Body of pancreas (tissue), 4 donors: ENCODE results near the gene ESRRB. TPM values are rescaled to one million over a fixed set of nuclear protein-coding genes. Genes with fewer than 3 reads are reported as not detected.

Experiments used
- ATAC-seq: fragments of 150-250 bp; one replicate; pipeline ENCODE4 v1.9.1; 2016
- DNase-seq, 4 donors: peaks; one replicate each; pipeline ENCODE4 v3.0.0-alpha.2; 2019
- H3K27ac ChIP-seq, 4 donors: fragments of 200-600 bp; sonication (generic); 1 replicate in 3 of 4; 2 replicates in 1 of 4; pipeline versions ENCODE4 v1.5.1 to v1.6.1; 2016 to 2019; ENCODE audit warnings: mild to moderate bottlenecking in 1 of 4, mixed read lengths in 1 of 4, moderate library complexity in 1 of 4
- H3K27me3 ChIP-seq, 2 donors: fragments of 200-600 bp; sonication (generic); one replicate each; pipeline ENCODE4 v1.6.0; 2016; ENCODE audit warnings: mild to moderate bottlenecking in 1 of 2
- H3K36me3 ChIP-seq, 2 donors: fragments of 200-600 bp; sonication (generic); replicated peaks in 1 of 2; 2 replicates each; pipeline ENCODE4 v1.5.1; 2016; ENCODE audit warnings: low read depth in 2 of 2; ENCODE audit not compliant: insufficient read depth in 1 of 2
- H3K4me1 ChIP-seq: fragments of 200-600 bp; sonication (generic); one replicate; pipeline ENCODE4 v1.6.0; 2016
- H3K4me3 ChIP-seq, 2 donors: fragments of 200-600 bp; sonication (generic); 1 replicate in 1 of 2; 2 replicates in 1 of 2; pipeline ENCODE4 v1.5.1; 2016 to 2019
- H3K9me3 ChIP-seq, 3 donors: fragments of 200-600 bp; sonication (generic); 1 replicate in 2 of 3; 2 replicates in 1 of 3; pipeline ENCODE4 v1.5.1; 2016
- POLR2A ChIP-seq, 3 donors: fragments of 450-650 bp; IDR thresholded peaks; one replicate each; pipeline ENCODE4 v1.6.1; 2016; ENCODE audit warnings: antibody characterized with exemption in 3 of 3, mild to moderate bottlenecking in 2 of 3
- WGBS, 2 donors: methylation state at CpG; one replicate each; pipeline ENCODE4 v1.1.5; 2017; 5-methylcytosine and 5-hydroxymethylcytosine counted together
- intact Hi-C: fragments of 100-400 bp; cut with DNase I; formaldehyde crosslinking; loops from one replicate; pipeline ENCODE4 v1.15.1; 2023
- total RNA-seq, 2 donors: library from RNA; depleted of rRNA; stranded (reverse); fragments of >200 nt; gene quantifications; one replicate each; pipeline ENCODE4 v1.1.0, GENCODE V29; 2016
- TF ChIP-seq, protein P1 (sequence below), 7 experiments: fragments of 450-650 bp in 4 of 7; fragments of 200-600 bp in 3 of 7; sonication (generic) in 3 of 7; IDR thresholded peaks; one replicate each; pipeline ENCODE4 v1.5.1; 2016 to 2019; ENCODE audit warnings: antibody characterized with exemption in 7 of 7

ESRRB gene
- total RNA-seq, 2 donors from 2014 or later, result not detected

DNA sequence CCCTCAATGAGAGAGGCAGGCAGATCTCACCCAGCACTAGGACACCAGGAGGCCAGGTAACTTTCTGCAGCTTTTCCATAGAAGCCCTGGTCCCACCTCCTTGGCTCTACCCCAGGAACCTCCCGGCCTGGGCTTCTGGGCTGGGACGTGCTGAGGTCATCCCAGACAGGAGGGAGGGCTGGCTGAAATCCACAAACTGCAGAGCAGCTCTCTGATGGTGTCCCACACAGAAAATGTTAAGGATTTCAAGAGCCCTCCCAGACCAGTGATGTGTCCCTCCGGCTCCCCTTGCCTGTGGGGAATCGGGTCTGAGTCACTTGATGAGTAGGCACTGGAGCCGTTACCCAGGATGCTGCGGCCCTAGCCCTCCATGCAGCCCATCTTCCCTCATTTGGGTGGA, 124.1 kb downstream of the ESRRB start:
- WGBS, 2 donors, result 70 to 82% methylated on average over 3 to 4 of the region's 6 CpGs
- Histone ChIP-seq H3K27me3 (no peaks in the 10 kb centered on the region), H3K27ac (no peak overlapping the region), H3K9me3 (no peaks in the 10 kb centered on the region), H3K4me1 (no peaks in the 10 kb centered on the region), H3K36me3 (no peaks in the 10 kb centered on the region), H3K4me3 (no peak overlapping the region)
- DNase-seq, result peak in 1 of 4 donors; percentile 12
- no peak for TF ChIP-seq POLR2A (IDR thresholded peaks at IDR 0.05)
- TF ChIP-seq, protein P1, sequence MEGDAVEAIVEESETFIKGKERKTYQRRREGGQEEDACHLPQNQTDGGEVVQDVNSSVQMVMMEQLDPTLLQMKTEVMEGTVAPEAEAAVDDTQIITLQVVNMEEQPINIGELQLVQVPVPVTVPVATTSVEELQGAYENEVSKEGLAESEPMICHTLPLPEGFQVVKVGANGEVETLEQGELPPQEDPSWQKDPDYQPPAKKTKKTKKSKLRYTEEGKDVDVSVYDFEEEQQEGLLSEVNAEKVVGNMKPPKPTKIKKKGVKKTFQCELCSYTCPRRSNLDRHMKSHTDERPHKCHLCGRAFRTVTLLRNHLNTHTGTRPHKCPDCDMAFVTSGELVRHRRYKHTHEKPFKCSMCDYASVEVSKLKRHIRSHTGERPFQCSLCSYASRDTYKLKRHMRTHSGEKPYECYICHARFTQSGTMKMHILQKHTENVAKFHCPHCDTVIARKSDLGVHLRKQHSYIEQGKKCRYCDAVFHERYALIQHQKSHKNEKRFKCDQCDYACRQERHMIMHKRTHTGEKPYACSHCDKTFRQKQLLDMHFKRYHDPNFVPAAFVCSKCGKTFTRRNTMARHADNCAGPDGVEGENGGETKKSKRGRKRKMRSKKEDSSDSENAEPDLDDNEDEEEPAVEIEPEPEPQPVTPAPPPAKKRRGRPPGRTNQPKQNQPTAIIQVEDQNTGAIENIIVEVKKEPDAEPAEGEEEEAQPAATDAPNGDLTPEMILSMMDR (IDR thresholded peaks at IDR 0.05), result no peak
- ATAC-seq, result no peak
- intact Hi-C loops, result no loop called here

DNA sequence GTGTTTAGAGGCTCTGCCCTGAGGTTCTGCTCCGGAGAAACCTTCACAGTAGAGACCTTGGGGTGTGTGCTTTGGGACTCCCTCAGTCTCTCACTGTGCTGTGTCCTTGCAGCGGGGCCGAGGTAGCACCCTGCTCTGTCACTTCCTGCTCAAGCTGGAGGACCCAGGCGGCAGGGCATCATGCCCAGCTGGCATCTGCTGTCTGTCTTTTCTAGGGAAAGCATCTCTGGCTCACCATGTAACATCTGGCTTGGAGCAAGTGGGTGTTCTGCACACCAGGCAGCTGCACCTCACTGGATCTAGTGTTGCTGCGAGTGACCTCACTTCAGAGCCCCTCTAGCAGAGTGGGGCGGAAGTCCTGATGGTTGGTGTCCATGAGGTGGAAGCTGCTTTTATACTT, 124.5 kb downstream of the ESRRB start:
- intact Hi-C loops, result no loop called here
- Histone ChIP-seq H3K27ac (no peak overlapping the region), H3K4me1 (no peaks in the 10 kb centered on the region), H3K9me3 (no peaks in the 10 kb centered on the region), H3K36me3 (no peaks in the 10 kb centered on the region), H3K27me3 (no peaks in the 10 kb centered on the region), H3K4me3 (no peak overlapping the region)
- ATAC-seq, result no peak
- TF ChIP-seq, protein P1 (IDR thresholded peaks at IDR 0.05), result no peak
- no peak for TF ChIP-seq POLR2A (IDR thresholded peaks at IDR 0.05)
- WGBS, 2 donors, result 83 to 100% methylated on average over 1 to 6 of the region's 6 CpGs
- no peak for DNase-seq

GRCh38 chr14:76501156-76501720, 125.3 kb downstream of the ESRRB start:
- Histone ChIP-seq H3K4me1 (no peaks in the 10 kb centered on the region), H3K36me3 (no peaks in the 10 kb centered on the region), H3K27me3 (no peaks in the 10 kb centered on the region), H3K9me3 (no peaks in the 10 kb centered on the region), H3K27ac (no peak overlapping the region), H3K4me3 (no peak overlapping the region)
- TF ChIP-seq, protein P1 (IDR thresholded peaks at IDR 0.05), result no peak
- no peak for TF ChIP-seq POLR2A (IDR thresholded peaks at IDR 0.05)
- intact Hi-C loops, result no loop called here
- DNase-seq (no peak), ATAC-seq (no peak)
- WGBS, 2 donors, result 64 to 68% methylated on average over 7 of the region's 7 CpGs

DNA sequence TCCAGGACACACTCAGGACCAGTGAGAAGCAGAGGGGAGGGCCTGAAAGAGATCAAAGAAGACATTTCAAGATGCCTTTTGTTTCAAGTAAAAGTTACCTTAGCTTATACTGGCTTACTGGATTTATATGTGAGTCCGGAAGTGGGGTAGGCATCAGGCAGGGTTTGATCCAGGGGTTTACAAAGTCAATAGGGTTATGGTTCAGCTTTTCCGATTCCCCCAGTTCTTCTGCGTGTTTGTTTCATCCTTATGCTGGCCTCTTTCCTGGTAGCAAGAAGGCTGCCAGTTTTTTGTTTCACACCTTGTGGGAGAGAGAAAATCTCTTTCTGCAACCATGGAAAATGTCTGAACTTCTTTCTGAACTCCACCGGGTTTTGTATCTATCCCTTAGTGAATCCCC, 126.3 kb downstream of the ESRRB start:
- intact Hi-C loops, result no loop called here
- Histone ChIP-seq H3K9me3 (no peaks in the 10 kb centered on the region), H3K27me3 (no peaks in the 10 kb centered on the region), H3K27ac (no peak overlapping the region), H3K4me3 (no peak overlapping the region), H3K4me1 (no peaks in the 10 kb centered on the region), H3K36me3 (no peaks in the 10 kb centered on the region)
- TF ChIP-seq, protein P1 (IDR thresholded peaks at IDR 0.05), result no peak
- ATAC-seq (no peak), DNase-seq (no peak)
- WGBS, 2 donors, result 75 to 91% methylated on average over 4 of the region's 4 CpGs

GRCh38 chr14:76502638-76503037, 126.7 kb downstream of the ESRRB start:
- TF ChIP-seq, protein P1 (IDR thresholded peaks at IDR 0.05), result no peak
- TF ChIP-seq POLR2A (IDR thresholded peaks at IDR 0.05), result no peak
- H3K4me3 ChIP-seq, result no peak overlapping the region
- H3K27me3 ChIP-seq, result no peaks in the 10 kb centered on the region
- DNase-seq (no peak), ATAC-seq (no peak)
- H3K4me1 ChIP-seq, result no peaks in the 10 kb centered on the region
- no peaks in the 10 kb centered on the region for H3K9me3 ChIP-seq
- no peaks in the 10 kb centered on the region for H3K36me3 ChIP-seq
- 70 to 84% methylated on average over 3 of the region's 3 CpGs for WGBS, 2 donors
- H3K27ac ChIP-seq, result no peak overlapping the region
- intact Hi-C loops, result no loop called here
